GM18861 (cell line): ENCODE measurements around the gene PIP4K2B.

Experiments used
- ATAC-seq: cut with Tn5 transposase; IDR thresholded peaks from one replicate; pipeline ENCODE4 v1.9.1; 2021; ENCODE audit not compliant: unreplicated experiment

PIP4K2B gene

DNA sequence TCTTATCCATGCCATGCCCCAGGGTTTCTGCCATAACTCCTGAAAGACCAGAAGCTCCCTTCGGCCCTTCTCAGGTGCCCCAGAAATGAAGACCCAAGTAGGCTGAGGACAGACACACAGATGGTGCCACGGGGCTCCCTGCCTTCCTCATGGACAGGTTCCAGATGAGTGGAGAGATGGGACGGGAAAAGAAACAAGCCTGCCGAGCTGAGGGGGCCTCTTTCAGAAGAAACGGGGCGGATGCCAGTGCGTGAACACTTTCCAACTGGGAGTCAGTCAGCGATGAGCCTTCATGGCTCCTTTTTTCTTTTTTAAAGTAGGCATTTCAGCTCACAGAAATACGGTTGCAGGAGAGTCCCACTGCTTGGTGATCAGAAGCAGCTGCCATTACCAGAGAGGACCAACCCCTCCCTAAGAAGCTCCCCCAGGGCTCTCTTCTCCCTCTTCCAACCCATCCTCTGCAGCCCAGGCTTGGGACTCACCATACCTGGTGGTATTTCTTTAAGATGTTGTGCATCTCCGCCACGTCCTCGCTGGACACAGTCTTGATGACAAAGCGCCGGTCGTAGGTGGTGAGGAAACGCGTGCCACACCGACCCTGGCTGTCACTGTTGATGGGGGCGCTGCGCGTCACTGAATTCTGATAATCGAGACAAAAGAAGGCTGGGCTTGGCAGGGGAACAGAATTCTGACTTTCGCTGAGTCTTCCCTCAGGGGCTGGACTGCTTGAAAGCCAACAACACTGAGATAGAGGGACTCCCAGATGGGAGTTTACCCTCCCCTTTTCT, 19.2 kb downstream of the PIP4K2B start:
- no peak for ATAC-seq

DNA sequence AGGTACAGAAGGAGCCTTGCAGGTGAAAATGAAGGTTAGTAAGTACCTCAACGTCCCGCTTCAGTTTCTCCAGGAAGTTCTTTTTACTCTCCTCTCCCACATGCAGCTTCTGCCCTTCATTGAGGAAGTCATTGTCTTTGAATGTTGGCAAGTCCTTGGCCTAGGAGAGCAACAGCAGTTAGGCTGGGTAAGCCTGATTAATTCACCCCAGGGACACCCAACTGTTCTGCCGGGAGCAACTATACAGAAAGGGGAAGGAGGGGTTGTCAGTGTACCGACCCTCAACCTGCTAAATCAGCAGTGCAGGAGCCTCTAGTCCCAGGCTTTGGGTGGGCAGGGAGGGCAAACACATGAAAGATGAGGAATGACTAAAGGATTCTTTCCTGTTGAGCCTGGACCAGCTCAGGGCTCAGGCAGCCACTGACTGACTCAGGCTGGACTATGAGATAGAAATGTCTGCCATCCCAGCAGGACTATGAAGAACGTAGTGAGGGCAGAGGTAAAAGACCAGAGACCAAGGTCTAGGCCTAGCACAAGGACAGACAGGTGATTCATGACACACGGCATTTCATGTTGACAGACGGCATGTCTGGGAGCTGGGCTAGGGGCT, 21.6 kb downstream of the PIP4K2B start:
- no peak for ATAC-seq

DNA sequence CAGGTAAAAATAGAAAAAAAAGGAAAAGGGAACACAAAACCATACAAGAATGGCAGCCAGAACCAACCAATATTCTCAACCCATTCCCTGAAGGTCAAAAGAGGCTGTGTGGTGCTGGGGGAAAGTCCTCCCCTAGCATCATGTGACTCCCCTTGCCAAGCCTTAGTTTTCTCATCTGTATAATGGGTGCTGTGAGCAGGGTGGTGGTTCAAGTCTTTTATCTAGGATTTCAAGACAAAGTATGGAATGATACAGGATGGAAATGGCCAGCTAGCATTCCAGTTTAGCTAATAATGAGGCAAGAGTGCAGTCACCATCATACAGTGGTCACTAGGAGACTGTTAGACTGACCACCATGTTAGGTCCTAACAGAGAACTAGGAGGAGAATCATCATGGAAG, 26.1 kb downstream of the PIP4K2B start:
- no peak for ATAC-seq

DNA sequence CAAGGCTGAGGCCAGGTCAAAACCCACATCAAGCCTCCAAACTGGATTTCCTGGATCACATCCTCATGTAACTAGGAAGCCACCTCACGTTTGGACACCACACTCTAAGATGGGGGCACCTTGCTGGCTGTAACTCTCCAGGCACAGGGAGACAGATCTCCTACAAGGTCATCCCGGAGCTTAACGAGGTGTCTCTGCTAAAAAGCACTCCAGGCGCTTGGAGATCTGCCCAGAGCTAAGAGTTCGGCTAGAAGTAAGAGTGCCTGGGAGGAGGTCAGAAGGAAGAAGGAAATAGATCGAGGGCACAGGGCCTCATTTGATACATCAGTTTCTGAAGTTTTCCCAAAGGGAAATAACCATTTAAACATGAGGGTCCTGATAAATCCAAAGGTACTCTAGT, 30.9 kb downstream of the PIP4K2B start:
- ATAC-seq, result no peak

DNA sequence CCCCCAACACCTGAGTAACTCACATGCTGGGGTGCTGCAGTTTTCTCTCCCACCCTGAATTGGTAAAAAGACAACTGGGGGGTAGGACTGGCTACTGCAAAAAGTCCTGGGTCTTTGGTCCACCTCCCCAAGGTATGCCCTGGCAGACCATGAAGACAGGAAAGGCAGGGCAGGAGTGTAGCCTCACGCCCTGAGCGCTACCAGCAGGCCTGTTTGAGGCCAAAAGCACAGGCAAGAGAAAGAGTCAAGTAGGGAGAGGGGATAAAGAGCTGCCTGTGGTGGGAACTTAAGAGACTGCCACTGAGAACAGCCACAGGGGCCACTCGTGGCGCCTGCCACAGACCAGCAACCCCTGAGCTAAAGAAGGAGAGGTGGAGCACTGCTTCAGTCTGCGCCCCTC, 33.0 kb downstream of the PIP4K2B start:
- no peak for ATAC-seq

DNA sequence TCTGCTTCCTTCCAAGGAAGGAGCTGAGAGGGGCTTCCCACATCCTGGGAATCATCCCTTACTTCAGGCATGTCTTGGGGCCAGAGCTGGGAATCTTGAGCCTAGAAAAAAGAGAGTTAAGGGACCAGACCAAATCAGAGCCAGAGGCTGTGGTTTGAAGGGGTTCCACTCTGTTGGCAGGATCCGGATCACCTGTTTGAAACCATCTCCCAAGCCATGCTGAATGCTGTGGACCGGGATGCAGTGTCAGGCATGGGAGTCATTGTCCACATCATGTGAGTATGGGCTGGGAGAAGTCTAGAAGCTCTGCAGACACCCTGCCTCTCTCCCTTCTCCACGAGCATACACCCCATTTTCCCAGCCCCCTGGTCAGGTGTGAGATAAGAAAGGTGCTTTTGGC, 37.1 kb downstream of the PIP4K2B start:
- no peak for ATAC-seq

DNA sequence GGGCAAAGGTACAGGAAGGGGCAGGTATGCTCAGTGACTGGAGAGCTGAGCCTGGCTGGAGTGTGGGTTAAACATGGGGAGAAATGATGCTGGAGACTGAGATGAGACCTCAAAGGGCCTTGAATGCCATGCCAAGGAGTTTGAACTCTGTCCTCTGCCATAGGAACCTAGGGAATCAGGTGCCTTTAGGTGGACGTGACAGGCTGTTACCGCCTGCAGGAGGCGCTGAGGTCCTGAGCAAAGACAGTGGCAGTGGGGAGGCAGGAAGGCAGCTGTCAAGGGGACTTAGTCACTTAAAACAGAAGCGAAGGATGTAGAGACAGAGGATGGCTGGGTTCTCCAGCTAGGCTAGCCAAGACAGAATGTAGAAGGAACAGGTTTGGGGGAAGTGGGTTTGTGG, 37.7 kb downstream of the PIP4K2B start:
- ATAC-seq, result no peak

DNA sequence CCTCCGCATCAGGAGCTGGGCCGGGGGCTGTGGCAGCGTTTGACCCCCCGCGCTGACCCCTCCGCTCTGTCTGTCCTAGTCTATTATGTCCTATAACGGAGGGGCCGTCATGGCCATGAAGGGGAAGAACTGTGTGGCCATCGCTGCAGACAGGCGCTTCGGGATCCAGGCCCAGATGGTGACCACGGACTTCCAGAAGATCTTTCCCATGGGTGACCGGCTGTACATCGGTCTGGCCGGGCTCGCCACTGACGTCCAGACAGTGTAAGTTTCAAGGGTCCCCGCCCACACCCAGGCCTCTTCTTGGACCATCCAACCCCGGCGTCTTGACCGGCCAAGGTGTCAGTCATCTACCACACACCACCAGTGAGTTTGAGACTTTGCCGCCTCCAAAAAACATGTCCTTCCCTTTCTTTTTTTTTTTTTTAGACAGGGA, 46.3 kb downstream of the PIP4K2B start:
- ATAC-seq, result no peak

DNA sequence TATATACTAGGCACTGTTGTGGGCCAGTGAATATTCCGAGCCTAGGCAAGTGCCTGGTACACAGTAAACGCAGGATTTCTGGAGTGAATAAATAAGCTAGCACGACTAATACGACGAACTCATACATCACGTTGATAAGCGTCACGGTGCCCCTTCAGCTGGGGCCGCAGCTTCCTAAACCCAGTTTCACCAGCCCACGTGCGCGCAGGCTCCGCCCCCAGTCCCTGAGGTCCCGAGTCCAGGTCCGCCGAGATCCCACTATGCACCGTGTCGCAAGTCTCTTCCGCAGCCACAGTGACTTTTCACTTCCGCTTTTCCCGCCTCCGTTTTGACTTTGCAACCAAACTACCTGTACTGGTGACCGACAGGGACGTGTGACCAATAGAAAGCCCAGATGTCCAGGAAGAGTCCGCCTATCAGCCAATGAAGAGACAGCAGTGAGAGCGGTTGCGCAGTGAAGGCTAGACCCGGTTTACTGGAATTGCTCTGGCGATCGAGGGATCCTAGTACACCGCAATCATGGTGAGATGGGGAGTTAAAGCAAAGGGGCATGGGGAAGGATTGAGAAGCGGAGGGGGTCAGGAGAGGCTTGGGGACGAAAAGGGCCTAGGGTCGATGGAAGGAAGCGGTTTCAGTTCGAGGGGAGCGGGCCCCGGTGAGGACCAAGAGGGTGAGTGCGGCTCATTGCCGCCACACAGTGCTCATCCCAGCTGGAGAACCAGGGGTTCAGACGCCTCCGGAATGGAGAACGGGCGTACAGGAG, 46.9 kb downstream of the PIP4K2B start, which contains the start of gene PSMB3:
PSMB3 (plus strand) TSS at position 434 of the 763 bp plus-strand sequence; CDS start at position 520, 86 bp downstream.
- peak; percentile 78 for ATAC-seq

DNA sequence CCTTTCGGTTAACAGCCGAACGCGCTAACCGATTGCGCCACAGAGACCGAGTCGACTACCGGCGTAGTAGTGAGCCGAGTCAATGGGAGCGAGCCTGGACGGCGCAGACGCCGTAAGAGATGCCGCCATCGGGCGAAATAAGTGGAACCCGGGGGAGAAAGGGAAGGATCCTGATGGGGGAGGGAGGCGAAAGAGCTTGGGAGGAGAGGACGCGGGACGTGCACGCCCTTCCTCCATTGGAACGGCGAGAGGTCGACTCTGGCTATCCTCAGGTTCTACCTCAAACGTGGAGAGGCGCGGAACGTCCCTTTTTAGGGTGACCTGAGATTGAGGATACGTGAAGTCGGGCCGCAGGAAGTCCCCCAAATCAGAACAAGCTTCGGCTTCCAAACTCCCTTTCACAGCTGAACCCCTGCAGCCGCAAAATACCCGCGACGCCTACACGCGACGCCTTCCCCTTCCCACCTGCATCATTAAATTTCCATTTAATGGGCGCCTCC, 47.5 kb downstream of the PIP4K2B start:
- peak; percentile 24 for ATAC-seq

DNA sequence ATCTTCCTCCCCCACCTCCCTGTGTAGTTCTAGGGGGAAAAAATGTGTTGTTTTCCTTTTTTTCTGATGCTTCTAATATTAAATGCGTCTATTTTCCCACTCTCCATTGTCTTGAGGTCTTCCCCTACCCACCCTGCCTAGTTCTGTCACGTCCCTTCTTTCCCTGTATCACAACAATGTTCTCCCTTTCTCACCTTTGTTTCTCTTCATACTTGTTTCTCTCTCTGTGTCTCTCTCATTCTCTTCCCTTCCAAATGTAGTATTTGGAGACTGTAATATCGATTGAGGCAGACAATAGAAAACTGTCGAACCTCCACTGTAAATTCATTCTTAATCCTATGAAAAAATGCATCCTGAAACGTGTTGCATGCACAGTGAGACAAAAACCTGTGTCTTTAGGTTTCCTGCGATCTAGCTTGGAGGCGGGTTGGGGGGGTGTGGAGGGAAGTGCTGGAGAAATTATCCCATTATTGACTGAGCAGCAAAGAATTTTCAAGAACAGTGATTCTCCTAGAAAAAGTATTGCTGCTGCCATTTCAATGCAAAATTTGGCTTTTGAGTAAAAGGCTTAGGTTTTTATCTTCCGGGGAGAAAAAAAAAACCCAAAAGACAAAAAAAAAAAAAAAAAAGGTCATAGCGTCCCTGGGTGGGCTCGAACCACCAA, 48.1 kb downstream of the PIP4K2B start:
- no peak for ATAC-seq

DNA sequence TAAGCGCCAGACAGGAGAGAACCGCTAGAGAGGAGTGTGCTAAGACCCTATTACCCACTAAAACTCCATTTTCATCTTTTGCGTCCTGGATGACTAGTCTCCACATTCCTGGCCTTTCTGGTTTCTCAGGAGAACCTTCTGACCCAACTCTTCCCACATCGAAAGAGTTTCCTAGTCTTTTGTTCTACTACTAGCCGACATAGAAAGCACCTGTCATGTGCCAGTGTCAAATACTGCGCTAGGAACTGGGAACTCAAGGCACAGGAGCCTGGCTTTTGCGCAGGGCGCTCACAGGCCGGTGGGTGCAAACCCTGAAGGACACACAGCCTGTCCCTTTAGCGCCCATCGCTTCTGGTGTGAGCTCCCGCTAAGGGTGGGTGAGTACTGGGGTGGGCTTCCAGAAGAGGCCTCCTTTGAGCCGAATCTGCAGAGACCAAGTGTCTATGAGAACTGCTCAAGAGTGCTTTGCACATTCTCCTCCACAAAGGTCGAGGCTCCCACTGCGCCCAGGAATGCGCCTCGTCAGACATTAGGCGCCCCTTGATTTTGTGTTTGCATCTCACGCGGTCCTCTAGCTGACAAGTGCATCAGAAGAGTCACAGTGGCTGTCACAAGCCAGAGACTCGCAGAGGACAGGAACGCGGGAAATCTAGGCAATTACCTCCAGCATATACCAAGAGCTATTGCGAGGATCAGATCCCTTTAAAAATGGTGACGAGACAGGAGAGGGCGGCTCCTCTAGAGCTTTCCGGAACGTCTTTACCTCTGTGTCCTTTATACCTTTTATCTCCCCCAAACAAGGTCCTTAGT, 48.8 kb downstream of the PIP4K2B start:
- no peak for ATAC-seq

DNA sequence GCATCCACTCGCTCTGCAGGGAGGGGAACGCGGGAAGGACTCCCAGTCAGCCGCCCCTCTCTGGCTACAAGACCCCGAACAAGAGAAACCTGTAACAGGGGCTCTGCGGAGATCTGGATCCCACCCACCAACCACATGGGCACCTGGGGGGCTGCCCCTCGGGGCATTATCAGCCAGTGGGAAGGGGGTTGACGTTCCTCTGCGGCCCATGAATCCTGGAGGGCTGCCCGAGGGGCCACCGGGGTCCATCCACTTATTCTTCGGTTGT, 49.4 kb downstream of the PIP4K2B start:
- ATAC-seq, result no peak

DNA sequence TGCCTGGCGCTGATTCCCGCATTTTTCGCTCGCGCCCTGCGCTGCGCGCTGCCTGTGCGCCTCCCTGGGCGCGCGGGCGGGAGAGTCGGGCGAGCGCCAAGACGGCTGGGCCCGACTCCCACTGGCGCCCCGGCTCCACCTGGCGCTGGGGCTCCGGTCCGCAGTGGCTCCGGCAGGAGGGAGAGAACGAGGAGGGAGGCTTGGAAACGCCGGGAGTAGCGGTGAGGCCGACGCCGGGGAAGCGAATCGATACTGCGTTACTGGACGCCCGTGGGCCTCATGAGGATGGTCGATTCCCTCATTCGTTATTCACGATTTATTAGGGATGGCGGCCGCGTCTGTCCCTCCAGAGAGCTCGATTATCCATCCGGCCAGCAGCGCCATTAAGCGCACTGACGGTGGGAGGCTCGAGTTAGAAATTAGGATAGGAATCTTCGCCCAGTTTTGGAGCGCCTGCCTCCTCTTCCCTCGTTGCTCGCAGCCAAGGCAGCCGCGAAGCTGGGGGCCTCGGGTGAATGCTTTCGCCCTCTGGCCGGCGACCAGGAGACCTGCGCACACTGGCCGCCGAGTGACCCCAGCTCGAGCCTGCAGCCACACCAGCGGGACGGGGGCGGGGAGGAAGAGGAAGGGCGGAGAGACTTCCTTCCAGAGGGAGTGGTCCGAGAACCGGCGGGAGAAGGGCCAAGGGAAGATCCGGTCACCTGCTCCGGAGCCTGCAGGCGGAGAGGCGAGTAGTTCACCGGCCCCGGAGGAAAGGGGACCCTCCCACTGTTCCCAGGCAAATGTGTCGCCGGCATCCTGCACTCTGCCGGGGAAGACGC, 49.9 kb downstream of the PIP4K2B start:
- no peak for ATAC-seq

DNA sequence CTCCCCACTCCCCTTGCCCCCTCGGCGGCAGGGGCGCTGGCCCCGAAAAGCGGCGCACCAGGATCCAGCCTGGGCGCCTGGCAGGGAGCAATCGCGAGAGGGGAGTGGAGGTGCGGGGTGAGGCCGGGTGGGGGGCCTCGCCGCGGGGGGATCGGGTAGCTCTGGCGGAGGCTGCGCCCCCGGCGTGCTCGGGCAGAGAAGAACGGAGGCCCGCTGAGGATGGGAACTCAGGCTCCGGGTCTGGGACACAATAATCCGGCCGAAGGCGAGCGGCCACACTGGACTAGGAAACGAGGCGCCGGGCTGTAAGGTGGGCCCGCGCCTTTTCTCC, 50.5 kb downstream of the PIP4K2B start:
- ATAC-seq, result no peak

DNA sequence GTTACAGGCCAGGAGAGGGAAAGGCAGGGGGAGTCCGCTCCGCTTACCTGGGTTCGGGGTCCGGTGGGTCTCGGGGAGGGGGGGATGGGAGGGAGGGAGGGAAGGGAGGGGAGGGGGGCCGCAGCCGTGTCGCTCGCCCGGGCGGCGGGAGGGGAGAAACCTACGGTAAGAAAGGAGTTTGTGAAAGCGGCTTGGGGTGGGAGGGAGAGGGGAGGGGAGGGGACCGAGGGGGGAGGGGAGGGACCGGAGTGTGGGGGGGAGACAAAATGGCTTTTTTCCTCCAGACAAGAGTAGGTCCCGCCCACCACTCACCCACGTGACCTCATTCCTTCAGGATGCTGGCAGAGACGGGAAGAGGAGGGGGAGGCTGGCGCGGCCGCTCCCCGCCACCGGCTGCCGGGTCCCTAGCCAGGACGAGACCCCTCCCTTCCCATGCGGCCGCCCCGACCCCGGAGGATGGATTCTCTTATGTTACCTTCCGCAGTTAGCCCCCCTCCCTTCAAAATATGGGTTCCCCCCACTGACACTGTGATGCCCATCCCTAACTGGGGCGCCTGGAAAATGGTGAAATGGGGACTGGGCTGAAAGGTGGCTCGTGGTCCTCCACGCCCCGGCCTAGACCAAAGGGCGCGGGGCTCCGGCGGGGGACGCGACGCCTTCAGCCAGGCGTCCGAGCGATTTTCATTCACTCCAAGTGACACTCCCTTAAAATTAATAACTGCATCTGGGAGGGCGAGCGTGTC, 51.0 kb downstream of the PIP4K2B start, which contains the start of gene PCGF2:
PCGF2 (minus strand) TSS at position 188 of the 743 bp plus-strand sequence. CDS start 7,934 bp downstream, outside the sequence.
- no peak for ATAC-seq

DNA sequence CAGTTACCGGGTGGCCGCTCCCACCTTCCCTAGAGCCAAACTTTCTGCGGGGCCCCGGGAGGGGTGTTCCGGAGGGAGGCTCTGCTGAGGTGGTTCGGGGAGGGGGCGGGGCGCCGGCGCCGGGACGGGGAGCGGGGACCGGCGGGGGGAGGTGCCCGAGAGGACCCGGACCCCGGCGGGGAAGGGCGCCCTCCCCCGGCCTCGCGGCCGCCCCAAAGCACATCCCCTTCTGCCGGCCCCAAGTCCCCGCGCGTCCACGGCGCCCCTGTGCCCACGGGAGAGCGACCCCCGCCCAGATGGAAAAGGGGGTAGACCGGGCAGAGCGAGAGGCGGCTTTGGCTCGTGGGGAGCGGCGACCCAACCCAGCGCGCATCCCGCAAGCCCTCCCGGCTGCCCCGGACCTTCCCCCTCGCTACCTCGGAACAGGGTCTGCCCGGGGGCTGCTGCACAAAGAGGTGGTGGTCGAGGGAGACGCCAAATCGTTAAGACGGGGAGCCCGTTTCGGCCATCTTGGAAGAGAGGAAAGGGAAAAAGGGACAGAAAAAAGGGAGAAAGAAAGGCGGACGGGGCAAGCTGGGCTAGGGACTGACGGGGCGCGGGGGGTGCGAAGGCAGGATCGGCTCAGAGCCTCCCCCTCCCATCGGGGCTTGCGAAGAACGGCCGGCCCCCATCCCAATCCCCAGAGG, 51.8 kb downstream of the PIP4K2B start:
- ATAC-seq, result no peak

DNA sequence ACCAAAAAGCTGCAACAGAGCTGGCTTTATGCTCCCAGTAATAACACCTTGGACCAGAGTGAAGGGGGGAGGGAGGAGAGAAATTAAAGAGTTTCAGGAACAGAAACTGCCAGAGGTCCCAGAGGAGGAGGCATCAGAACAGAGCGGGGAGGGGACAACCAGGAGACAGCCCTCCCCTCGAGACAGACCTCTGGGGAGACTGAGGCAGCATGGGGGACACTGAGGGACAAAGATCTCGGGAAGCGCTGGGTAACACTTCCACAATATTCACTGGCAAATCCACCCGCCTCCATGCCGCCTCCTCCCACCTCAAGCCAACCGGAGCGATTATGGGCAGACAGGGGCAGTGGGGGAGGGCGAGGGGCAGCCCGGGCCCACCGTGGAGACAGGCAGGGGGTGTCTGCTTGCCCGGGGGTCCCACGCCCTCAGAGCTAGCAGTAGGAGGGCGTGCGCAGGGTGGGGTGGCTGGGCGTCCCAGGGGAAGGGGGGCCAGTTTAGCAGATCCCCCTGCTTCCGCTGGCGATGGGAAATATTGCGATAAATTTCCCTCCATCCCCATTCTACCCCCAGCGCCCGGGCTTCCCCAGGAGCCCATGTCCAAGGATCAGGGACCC, 52.4 kb downstream of the PIP4K2B start:
- ATAC-seq, result no peak
